Hematopoietic multipotent progenitor cell (in vitro differentiated cells): Measurements from ENCODE around the gene CNTD1. TPM values are rescaled to one million over a fixed set of nuclear protein-coding genes. Genes with fewer than 3 reads are reported as not detected.

Source experiments
- DNase-seq, 3 donors: peaks; one replicate each; pipeline ENCODE4 v3.0.0-alpha.2; 2011 to 2015; ENCODE audit warnings: low read depth in 2 of 3, low spot score in 2 of 3
- total RNA-seq: library from RNA; depleted of rRNA; stranded (reverse); fragments of >200 nt; gene quantifications from one replicate; pipeline ENCODE4 v1.2.3, GENCODE V29; 2012

CNTD1 gene
- total RNA-seq, 1 donor = under 0.01 TPM

DNA sequence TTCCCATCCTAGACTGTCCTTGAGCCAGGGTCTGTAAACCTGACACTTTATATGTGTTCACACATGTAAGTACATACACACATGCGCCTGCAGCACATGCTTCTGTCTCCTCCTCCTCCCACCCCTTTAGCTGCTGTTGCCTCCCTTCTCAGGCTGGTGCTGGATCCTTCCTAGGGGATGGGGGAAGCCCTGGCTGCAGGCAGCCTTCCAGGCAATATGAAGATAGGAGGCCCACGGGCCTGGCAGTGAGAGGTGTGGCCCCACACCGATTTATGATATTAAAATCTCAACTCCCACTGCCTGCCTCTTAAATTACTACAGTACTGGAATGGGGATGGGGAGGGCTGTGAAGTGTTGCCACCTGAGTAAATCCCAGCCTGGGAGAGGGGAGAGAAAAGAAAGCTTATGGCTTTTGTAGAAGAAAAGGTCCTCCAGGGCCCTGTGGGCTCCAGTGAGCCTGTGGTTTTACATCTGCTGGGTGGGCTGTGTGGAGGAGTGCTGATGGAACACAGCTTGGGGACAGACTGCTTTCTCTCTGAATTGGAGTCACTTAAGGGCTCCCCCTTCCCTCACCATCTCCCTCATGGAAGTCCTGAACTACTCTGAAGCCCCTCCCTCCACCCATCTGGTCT is 19.2 kb upstream of the CNTD1 start:
- DNase-seq = no peak

DNA sequence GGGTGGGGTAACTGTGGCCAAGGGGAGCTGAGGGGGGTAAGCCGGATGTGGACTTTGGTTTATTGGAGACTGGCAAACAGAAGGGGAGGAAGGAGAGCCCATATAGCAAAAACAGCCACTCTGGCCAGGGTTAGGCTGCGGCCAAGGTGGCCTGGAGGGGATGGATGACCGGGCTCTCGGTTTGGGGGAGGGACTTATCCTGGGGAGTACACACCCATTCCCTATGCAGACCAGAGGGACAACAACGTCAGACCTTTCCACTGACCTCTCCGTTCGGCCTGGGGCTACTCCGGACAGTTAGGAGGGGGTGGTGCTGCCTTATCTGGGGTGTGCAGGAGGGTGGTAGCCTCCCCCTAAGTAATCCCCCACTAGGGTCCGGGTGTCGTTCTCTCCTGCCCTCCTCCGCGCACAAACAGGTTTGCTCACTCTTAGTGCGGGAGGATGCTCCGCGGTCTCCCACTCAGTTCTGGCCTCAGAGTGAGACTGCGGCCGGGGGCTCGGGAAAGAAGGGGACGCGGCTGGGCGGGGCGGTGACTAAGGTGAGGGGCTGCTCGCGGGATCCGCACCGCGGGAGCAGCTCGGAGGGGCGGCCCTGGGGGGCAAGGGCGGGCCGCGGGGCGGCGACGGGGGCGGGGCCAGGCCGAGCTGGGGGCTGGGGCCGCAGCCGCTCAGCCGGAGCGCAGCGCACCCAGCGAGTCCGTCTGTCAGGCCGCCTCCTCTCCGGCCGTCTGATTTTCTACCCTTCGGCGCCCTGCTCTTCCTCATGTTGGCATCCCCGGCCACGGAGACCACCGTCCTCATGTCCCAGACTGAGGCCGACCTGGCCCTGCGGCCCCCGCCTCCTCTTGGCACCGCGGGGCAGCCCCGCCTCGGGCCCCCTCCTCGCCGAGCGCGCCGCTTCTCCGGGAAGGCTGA is 18.5 kb upstream of the CNTD1 start, which contains the start of gene WNK4:
Gene WNK4 (plus strand): TSS at position 675 of the 915 bp plus-strand sequence. CDS start 89 bp downstream, at position 764.
- no peak for DNase-seq

DNA sequence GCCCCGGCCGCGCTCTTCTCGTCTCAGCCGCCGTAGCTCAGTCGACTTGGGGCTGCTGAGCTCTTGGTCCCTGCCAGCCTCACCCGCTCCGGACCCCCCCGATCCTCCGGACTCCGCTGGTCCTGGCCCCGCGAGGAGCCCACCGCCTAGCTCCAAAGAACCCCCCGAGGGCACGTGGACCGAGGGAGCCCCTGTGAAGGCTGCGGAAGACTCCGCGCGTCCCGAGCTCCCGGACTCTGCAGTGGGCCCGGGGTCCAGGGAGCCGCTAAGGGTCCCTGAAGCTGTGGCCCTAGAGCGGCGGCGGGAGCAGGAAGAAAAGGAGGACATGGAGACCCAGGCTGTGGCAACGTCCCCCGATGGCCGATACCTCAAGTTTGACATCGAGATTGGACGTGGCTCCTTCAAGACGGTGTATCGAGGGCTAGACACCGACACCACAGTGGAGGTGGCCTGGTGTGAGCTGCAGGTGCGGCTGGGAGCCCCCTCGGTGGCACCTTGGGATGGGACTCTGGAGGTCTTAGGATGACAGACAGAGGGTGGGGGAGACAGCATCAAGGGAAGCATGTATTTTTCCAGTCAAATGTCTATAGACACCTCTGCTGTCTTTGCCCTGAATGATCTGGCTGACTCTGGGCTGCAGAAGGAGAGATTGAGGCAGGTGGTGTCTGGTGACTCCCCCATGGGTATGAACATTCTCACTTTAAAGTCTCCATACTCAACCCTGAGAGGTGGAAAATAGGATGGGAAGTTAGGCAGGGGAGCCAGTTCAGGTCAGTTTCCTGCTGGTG is 17.6 kb upstream of the CNTD1 start:
- DNase-seq = no peak

DNA sequence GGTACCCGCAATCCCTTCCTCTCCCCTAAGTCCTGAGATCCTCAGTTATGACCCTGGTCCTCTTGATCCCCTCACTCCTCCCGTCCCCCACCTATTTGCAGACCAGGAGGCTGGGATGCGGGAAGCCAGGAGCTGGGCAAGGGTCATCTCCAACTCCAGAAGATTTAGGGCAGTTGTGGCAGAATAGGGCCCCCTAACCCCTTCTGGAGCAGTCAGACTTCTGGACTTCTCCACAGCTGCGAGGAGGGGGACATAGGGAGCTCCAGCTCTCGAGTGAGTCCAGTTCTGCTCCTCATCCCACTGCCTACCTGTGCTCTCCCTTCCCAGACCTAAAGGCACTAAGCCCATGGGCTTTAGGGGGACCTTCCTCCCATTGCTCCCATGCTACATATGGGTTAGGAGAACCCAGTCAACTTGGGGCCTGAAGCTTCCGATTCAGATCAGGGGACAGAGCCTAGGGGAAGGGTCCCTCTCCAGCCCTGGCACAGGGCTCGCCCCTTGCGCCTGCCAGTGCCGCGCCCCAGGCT is 17.0 kb upstream of the CNTD1 start:
- DNase-seq = no peak

DNA sequence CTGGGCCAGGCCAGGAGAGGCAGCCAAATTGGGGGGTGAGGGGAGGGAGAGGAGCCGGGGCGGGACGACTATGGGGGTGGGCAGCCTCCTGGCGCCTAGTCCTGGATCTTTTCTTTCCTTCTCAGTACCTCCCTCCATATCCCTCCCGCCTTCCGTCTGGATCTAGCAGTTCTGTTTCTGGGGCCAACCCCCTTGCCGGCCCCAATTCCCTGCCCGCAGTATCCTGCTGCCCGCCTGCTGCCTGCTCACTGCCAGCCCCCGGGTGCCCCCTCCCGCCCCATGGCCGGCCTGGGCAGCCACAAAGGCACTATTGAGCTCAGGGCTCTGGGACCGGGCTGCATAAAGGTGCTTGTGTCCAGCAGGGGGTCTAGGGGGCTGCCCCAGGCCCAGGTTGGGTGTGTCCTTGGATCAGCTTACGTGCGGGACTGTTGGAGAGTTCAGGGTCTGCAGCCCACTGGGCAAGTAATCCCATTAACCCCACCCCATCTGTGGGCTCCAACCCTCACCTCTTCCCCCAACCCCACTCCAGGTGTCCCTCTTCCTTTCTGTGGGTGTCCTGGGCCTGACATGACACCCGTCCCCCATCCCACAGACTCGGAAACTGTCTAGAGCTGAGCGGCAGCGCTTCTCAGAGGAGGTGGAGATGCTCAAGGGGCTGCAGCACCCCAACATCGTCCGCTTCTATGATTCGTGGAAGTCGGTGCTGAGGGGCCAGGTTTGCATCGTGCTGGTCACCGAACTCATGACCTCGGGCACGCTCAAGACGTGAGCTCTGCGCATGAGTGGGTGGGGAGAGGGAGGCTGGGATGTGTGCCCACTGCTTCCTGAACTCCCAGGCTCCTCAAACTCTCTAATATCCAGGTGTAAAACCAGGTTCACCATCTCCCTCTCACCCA is 16.2 kb upstream of the CNTD1 start:
- no peak for DNase-seq

DNA sequence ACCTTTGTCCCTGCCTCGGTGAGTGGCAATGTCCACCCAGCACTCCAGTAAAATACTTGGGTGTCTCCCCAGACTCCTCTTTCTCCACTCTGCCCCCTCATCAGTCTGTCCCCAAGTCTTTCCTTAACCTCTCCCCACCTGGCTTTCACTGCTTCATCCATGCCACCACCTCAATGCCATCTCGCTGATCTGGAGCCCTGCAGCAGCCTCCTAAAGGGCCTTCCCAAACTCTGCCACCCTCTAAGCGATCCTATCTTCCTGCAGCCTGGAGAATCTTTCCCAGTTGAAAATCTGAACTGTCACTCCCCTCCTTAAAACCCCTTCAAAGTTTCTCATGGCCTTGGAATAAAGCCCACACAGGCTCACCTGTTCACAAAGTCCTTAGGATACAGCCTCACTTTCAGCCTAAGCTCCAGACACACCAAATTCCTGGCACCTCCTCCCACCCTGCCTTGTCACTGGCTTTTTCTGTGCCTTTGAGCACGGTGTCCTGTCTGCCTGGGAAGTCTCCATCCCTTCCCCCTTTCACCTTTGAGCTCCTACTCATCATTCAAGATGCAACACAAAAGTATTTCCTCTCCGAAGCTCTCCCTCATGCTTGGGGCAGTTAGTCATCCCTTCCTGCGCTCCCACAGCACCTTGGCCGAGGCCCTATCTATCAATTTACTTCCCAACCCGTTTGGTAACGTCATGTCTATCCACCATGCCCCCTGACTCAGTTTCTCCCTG is 15.4 kb upstream of the CNTD1 start:
- no peak for DNase-seq

DNA sequence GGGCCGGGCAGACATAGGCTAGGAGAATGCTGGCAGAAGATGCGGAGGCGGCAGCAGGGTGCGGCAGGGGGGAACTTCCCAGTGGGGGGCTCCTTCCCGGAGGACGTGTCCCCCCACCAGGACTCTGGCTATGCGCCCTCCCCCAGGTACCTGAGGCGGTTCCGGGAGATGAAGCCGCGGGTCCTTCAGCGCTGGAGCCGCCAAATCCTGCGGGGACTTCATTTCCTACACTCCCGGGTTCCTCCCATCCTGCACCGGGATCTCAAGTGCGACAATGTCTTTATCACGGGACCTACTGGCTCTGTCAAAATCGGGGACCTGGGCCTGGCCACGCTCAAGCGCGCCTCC is 14.9 kb upstream of the CNTD1 start:
- DNase-seq = no peak

DNA sequence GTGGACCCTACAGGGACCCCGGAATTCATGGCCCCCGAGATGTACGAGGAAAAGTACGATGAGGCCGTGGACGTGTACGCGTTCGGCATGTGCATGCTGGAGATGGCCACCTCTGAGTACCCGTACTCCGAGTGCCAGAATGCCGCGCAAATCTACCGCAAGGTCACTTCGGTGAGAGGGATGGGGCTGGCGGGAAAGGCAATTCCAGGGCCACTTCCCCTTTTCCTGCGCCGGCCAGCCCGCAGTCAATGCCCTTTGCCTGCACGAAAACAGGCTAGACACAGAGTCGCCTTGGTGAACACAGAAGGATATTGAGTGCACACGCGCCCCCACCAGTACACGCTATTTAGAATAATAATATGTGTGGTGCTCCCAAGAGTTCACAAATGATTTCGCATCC is 14.3 kb upstream of the CNTD1 start:
- DNase-seq = no peak

DNA sequence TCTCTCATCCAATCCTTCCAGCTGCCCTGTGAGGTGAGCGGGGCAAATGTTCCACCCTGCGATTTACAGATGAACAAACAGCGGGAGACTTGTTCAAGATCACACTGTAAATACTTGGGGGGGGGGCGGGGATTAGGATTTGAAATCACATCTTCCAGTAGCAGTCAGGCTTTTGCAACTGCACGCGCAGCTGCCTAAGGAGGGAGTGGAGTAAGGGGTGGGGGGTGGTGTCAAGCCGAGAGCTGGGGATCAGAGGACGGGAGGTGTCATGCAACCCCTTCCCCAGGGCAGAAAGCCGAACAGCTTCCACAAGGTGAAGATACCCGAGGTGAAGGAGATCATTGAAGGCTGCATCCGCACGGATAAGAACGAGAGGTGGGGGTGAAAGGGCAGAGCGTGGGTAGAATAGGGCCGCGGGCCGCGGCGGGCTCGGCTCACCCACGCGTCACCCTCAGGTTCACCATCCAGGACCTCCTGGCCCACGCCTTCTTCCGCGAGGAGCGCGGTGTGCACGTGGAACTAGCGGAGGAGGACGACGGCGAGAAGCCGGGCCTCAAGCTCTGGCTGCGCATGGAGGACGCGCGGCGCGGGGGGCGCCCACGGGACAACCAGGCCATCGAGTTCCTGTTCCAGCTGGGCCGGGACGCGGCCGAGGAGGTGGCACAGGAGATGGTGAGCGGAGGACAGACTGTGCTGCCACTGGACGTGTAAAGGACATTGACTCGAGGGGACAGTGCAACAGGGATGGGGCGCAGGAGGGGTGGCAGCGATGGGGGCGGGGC is 13.7 kb upstream of the CNTD1 start:
- no peak for DNase-seq

DNA sequence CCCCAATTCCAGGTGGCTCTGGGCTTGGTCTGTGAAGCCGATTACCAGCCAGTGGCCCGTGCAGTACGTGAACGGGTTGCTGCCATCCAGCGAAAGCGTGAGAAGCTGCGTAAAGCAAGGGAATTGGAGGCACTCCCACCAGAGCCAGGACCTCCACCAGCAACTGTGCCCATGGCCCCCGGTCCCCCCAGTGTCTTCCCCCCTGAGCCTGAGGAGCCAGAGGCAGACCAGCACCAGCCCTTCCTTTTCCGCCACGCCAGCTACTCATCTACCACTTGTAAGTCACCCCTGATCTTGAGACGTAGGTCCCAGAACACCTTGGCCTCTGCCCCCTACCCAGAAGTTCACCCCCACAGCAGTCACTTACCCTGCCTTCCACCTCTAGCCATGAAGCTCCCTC is 11.4 kb upstream of the CNTD1 start:
- no peak for DNase-seq

DNA sequence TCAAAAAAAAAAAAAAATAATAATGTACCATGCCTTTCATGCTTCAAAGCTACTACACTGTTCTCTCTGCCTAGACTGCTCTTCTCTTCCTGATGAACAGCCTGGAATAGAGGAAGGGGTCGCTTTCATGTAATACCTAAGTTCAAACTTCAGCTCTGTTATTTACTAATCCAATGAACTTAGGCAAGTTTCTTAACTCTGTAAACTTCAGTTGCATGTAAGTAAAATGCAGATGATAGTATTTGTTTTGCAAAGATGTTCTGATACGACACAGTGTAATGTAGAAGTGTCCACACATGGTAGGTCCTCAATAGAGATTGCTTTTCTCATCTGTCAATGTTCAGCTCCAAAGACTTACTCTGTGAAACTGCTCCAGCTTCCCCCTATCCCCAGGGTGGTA is 6.7 kb upstream of the CNTD1 start:
- DNase-seq = no peak

DNA sequence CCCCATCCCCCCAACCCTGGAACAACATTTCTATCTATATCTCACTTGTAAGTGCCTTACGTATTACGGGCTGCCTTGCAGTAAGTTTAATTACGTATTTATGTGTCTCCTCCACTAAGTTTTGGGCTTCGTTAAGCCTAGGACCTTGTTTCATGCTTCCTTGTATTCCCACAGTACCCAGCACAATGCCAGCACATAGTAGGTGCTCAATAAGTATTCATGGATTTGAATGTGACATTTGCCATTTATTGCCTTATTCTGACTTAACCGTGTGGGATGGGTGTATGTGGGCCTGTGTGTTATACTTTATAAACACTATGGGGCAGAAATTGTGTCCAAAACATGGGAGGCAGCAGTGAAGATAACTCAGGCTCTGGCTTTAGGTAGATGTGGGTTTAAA is 6.1 kb upstream of the CNTD1 start:
- DNase-seq = no peak

DNA sequence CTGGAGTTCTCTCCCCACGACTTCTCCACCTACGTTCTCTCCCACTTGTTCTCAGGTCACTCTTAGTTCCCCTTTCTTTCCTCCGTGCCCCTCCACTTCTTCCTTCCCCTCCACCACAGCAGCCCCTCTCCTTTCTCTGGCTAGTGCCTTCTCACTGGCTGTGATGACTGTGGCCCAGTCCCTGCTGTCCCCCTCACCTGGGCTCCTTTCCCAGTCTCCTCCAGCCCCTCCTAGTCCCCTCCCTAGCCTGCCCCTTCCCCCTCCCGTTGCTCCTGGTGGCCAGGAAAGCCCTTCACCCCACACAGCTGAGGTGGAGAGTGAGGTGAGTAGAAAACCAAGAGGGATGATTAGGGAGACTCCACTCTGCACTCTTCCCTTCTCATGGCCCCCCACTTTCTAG is 3.6 kb upstream of the CNTD1 start:
- DNase-seq = no peak

DNA sequence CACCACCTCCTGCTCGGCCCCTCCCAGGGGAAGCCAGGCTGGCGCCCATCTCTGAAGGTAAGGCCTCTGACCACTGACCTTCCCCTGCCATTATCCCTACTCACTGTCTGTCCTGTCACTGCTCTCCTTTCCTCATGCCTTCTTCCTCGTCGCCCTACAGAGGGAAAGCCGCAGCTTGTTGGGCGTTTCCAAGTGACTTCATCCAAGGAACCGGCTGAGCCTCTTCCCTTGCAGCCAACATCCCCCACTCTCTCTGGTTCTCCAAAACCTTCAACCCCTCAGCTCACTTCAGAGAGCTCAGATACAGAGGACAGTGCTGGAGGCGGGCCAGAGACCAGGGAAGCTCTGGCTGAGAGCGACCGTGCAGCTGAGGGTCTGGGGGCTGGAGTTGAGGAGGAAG is 3.2 kb upstream of the CNTD1 start:
- DNase-seq = no peak

DNA sequence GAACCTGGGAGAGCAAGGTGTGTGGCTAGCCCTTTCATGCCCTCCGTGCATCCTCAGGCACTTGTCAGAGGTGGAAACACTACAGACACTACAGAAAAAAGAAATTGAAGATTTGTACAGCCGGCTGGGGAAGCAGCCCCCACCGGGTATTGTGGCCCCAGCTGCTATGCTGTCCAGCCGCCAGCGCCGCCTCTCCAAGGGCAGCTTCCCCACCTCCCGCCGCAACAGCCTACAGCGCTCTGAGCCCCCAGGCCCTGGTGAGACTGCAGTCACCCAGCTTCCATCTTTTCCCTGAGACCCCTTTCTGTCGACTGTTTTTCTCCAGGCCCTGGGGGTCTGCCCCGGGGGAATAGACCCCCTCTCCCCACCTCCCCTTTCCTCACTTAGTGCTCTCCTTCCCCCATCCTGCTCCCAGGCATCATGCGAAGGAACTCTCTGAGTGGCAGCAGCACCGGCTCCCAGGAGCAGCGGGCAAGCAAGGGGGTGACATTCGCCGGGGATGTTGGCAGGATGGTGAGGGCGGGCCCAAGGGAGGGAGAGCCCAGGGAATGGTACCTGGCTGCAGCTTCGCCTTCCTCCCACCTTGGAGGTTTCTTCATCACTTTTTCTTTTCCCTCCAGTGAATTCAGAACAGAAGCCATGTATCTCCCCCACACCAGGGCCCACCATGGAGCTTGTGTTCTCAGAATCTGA is 2.4 kb upstream of the CNTD1 start:
- no peak for DNase-seq

DNA sequence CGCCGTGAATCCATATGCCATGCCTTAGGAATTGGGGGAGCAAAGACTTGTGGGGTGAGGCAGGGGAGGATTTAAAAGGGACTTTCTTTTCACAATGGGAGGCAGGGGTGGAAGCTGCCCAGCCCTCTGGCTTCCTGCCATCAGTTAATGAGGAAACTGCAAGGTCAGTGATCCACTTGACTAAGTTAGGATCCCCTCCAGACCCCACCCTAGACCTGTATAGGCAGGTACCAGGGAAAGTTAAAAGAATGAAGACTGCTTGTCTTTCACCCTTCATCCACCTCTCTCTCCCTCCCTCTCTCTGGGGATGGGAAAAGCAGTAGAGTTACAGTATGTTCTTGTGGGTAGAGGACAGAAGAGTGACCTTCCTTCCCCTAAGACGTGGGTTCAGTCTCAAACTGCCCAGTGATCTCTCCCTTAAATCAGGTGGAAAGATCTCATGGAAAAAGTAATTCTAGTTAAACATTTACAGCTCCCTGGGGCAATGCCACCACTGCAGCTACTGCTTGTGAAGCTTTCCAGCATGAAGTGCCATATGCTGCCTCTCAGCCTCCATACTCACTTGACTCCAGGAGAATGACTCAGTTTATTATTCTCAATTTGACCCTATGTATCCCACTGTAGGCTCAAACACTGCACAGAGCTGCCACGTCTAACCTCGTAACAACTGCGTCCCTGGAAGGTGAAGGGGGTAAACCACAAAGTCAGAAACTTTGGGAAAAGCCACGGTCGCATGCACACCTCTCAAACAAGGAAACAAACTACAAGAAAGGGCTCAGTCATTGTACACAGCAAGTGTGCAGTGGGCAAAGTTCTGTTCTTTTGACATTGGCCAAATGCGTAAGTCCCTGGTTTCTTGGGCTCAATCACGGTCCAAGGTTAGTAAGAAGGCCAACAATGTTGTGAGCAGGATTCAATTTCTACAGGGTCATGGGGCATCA is 1.3 kb upstream of the CNTD1 start:
- no peak for DNase-seq

DNA sequence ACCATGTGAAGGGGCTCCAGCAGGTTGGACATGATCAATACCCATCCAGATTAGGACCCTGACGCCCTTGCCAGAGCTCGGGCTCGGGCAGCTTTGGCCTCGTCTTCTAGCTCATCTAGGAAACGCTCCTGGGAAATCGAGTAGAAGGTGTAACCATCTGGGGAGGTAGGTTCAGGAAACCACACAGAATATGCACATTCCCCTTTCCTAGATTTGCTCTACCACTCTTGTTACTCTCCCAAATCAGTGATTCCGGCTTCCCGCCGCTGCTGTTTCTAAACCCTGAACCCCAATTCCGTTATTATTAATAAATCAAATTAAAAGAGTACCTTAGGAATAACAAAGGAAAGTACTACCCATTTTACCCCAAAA is 664 bp upstream of the CNTD1 start:
- no peak for DNase-seq
